Midbrain (tissue), 1 donor: Measurements from ENCODE around the gene TIMM10B.

Experiments used
- DNase-seq: peaks from one replicate; lab custom pipeline; 2025; lab: John Stamatoyannopoulos, UW

TIMM10B gene

DNA sequence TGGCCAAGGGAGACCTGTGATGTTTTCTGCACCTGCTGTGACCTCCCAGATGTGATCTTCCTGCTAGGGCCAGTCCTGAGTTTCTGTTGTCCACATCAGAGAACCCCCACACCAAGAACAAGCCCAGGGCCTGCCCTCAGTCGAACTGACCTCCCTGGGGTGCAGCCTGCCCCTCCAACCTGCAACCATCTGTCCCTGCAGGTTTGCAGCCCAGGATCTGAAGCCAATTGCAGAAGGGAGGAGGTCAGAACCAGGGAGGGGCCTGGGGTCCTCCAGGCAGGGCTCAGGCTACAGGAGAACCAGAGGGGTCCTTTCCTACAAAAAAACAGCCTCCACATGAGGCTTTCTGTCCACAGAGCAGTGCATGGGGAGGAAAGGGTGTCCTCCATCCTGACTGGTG lies 8.4 kb upstream of the TIMM10B start:
- no peak for DNase-seq

DNA sequence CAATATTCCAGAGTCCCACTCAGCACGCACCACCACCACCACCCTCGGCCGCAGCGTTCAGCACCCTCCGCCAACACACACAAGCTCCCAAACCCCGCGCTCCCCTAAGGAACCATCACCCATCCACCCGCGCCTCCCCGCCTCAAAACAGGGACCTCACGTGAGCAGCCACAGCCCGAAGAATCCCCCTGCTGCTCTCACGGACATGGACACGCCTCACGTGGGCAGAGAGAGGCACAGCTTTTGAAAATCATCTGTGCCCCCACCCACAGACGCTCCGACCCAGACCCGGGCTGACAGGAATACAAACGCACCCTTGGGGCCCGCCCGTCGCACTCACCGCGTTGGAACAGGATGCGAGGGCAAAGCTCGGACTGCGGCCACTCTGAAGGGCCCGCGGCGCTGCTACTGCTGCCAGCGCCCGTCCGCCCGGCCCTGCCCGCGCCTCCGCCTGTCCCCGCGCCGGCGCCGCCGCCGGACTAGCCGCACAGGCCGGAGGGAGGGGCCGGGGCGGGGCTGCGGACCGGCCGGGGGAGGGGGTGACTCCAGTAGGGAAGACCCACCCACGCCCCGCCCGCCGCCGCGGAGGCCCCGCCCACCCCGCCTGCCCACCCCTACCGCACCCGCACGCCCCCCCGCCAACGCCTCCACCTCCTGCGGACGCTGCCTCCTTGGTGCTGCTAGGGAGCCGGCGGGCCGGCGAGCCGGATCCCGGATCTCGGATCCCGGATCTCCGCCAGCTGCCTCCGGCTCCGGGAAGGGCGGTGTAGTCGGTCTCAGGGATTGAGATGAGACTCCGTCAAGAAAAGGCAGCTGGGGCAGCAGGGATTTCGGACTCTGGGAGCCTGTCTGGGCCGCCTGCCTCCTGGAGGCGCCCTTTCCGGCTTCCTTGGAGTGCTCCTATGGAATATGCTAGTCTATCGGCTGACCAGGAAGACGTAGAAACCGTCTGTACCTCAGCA lies 7.6 kb upstream of the TIMM10B start, which contains the start of gene TRIM3:
TSS of gene TRIM3 (minus strand) at position 491 of the 962 bp plus-strand sequence. CDS start 8,246 bp downstream, outside the sequence.
- peak; percentile 92 for DNase-seq

DNA sequence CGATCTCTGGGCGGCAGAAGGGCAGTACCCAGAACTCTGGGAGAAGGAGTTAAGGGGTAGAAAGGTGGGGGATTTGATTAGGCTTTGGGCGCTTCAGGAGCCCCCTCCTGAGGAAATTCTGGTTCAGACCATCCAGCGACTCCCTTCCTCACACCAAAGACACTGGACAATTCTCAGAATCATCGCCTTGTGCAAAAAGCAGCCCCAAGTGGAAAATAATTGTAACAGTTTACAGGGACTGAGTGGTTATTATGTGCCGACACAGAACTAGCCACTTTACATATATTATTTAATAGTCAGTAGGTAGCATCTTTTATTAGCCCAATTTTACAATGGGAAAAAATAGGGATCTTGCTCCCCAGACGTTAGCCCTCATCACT lies 6.9 kb upstream of the TIMM10B start:
- DNase-seq = no peak

DNA sequence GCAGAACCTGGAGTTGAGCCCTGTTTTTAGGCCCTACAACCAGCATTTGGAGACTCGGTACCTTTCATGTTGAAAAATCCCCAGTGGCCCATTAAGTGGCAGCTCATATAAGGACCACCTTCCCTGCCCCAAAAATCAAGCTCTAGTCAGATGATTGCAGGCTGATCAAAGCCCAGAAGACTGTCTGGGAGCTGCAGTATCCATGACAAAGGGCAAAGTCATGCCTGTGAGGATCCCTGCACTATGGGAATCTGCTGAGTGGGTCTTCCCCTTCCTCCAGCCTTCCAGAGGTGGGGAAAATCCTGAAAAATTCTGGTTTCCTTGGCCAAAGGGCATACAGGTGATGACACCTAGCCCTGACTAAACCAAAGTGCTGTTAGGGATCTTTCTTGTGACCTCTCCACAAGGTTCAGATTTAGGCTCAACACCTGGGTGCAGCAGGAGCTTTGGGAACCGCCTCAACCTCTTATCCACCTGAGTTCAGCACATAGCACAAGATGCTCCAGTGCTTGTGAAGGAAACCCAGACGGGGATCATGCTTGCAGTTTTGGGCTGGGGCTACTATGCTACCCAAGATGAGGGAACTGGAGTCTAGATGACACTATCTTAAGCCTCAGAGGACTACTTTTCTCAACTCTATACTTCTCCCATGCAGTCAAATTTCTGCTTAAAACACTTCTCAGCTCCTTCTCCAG lies 6.3 kb upstream of the TIMM10B start:
- no peak for DNase-seq

DNA sequence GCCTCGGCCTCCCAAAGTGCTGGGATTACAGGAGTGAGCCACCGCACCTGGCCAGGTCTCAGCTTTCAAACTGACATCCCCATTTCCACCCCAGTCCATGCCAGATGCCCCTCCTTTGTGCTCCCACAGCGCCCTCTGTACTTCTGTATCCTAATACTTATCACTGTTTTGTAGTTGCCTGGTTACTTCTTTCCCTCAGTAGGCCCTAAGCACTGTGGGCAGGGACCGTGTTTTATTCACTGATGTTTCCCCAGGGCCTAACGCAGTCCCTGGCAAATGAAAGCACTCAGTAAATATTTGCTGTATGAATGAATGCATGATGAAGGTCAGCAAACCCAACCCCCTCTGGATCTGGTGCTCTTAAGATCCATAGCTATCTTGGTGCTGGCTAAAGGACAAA lies 5.4 kb upstream of the TIMM10B start:
- DNase-seq = no peak

DNA sequence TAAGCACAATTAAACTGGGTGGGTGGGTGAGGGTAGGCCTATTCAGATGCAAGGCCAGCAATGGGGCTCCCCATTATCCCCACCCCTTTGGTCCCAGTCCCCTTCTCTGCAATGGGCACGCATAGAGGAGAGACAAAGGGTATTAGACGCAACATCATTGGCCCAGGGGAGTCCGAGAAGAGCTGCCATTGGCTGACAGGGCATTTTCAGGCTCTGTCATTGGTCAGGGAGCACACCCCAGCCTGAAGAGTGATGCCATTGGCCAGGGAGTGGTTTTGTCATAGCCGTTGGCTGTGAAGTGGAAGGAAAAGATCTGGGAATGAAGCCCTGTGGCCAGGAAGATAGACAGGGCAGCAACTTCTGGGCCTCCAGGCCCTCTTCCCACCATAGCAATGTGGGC lies 4.7 kb upstream of the TIMM10B start:
- no peak for DNase-seq

DNA sequence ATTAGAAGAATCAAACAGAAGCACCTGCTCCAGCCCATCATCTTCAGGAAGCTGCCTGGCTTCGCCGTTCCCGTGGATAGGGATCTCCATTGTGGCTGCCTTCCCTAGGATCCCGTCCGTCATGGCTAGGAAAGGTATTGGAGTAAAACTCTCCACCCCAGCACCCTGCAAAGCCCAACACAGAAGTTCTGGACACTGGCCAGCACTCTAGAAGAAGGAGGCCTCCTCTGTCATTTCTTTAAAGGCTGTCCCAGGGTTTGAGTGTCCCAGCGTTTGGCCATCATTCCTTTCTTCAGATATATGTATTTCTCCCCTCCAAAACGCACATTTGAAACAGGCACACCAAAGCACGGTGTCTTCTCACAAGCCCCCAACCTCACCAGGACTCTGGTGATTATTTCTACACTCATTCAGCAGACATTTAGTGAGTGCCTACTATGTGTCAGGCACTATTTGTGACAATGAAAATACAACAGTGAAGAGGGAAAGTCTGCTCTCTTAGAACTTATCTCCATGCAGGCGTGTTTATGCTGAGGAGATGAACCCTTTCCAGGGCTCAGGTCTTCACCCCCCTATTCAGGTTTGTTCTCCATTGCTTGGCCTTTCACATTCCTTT lies 894 bp upstream of the TIMM10B start:
- DNase-seq = no peak

DNA sequence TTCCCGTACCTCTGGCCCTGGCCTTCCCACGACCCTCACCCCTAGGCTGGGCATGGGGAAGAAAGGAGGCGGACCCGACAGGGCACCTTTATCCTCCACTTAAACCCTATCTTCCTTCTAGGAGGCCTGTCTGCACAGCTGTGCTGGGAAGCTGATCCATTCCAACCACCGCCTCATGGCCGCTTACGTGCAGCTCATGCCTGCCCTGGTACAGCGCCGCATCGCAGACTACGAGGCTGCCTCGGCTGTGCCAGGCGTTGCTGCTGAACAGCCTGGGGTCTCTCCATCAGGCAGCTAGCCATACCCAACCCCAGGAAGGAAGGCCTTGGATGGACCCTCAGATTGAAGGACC lies 599 bp downstream of the TIMM10B start:
- no peak for DNase-seq

DNA sequence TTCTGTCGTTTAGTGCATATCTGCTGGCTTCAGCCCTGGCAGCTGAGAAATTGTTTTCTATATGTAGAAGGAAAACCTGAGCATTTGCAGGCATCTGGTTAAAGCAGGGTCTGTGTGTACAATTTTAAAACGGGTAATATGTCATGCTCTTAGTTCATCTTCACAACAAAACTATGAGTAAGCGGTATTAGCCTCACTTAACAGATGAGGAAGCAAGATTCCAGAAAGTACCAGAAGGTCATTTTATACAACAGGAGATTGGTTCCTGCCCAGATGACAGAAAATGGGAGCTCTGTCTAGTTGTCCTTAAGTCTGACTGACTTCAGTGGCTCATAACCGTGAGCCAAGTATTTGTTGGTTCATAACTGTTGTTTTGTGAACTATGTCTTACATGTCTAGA lies 1.1 kb downstream of the TIMM10B start:
- DNase-seq = no peak

DNA sequence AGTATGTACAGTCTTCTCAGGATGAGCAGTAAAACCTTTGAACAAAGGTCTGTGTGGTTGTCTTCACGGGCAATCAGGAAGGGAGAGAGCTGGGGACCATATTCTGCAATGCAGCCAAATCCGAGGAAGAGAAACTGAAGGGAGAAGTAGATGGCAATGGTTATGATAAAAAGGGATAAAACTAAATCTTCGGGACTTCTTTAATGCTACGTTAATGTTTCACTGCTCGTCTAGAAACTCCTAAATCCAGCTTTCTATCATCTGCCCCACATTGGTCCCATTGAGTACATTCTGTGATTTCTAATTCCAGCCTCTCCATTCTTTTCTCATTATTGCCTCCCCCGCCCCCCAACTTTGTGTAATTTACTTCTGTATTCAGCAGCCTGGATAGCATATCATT lies 1.7 kb downstream of the TIMM10B start:
- no peak for DNase-seq

DNA sequence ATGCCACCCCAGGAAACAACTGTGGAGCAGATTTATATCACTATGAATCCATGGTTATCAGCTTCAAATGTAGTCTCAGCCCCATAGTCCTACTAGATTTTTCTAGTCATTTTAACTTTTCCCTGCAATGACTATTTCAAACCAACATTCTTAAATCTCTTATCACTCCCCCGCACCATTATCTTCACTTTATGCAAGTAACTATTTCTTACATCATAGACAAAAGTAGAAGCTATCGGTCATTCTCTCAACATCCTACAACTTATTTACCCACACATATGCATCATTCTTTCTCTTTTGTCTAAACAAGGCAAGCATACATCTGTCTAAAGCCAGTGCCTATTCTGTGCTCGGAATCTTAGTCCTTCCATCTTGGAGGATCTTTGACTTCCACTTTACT lies 4.4 kb downstream of the TIMM10B start:
- DNase-seq = no peak

DNA sequence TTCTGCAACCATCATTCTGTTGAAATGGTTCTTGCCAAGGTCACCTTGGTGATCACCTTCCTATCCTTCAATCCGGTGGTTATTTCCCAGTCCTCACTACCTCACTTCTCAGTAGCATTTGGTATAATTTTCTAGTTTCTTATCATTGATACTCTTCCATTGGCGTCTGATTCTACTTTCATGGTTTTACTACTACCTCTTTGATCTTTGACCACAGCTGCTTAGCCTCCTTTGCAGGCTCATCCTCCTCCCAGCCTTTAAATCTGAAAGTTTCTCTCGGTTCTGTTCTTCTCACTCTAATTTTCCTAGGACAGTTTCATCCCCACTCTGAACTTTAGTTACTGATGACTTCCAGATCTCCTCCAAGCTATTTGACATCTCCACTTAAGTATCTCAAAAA lies 5.0 kb downstream of the TIMM10B start:
- no peak for DNase-seq

DNA sequence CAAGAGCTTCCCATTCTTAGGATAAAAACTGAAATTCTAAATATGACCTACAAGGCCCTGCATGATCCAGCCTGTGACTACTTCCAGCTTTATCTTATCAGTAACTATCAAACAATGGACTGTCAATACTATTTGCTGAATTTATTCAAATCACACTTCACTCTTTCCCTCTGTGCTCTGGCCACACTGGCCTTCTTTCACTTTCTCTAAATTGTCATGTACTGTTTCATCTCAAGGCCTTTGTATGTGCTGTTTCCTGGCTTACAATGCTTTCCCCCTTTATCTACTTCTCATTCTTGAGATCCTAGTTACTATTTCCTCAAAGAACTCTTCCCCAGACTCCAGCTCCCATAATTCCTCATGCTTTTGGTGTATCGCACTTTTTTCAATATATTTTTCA lies 5.6 kb downstream of the TIMM10B start:
- DNase-seq = no peak

DNA sequence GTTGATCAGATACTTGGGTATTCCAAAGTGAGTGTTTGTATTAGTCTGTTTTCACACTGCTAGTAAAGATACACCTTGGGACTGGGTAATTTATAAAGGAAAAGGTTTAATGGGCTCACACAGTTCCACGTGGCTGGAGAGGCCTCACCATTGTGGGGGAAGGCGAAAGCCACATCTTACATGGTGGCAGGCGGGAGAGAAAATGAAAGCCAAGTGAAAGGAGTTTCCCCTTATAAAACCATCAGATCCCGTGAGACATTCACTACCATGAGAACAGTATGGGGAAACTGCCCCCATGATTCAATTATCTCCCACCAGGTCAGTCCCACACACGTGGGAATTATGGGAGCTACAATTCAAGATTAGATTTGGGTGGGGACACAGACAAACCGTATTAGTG lies 7.0 kb downstream of the TIMM10B start:
- DNase-seq = no peak

DNA sequence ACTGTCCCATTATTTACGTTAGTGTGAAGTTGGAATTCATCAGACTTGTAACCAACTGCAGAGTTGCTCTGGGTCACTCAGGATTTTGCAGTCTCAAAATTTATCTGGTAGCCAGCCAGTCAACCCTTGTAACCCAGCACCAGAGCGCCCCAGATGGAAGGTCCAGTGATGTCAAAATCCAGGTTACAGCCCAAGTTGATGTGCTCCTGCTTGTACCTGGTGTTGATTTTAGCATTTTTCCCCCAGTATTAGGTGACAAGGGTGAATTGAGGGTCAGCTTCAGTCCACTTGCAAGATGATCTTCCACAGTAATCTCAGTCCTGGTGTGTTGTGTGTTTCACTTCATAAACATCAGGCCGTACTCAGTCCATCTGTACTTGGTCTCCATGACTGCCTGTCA lies 7.5 kb downstream of the TIMM10B start:
- DNase-seq = no peak

DNA sequence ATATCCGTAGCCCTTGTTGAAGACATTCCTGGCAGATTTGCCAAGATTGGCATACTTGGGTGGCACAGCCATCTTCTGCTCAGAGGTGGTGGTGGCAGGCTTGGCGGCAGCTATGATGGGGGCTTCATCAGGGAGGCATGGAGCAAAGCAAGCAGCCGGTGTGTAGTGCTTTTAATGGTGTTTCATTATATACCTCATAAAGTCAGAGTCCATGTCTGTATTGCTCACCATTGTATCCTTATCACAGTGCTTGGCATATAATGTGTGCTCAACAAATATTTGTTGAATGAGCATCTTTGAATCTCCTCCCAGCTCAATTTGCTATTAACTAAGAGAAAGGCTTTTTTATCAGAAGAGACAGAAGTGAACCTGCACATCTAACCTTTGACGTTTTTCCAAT lies 8.0 kb downstream of the TIMM10B start:
- DNase-seq = no peak

DNA sequence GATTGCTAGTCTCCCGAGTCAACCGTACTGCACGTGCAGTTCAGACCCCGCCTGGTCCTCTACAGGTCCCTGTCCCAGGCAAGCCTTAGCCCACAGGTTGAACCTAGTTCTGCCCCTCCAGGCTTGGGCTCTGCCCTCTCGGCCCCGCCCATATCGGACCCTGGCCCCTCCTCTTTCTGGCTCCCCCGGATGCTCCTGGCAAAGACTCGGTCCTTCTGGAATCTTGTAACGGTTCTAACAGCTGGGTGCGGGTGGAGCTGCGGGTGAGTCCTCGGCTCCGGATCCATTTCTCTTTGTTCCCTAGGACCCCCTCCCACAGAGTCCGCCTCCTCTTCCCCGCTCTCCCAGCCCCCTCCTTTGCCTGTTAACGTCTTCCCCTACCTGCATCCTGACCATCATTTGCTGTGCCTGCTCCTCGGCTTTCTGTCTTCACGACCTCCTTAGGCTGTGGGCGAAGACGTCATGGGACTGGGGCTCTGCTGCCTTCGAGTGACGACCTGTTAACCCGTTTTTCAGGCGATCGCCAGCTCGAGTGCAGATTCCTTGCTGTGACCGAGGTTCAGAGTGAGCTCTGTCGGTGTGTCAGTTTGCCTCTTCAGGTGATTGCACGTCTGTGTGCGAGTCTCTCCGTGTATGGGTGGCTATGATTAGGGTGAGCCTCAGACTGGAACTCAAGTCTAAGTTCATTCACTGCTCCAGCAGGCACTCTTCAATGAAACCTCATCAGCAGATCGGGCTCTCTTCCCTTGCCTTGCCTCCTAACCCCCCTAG lies 16.0 kb downstream of the TIMM10B start, which contains the start of gene DNHD1:
TSS of gene DNHD1 (plus strand) at position 212 of the 771 bp plus-strand sequence. CDS start 936 bp downstream, outside the sequence.
- DNase-seq = no peak

DNA sequence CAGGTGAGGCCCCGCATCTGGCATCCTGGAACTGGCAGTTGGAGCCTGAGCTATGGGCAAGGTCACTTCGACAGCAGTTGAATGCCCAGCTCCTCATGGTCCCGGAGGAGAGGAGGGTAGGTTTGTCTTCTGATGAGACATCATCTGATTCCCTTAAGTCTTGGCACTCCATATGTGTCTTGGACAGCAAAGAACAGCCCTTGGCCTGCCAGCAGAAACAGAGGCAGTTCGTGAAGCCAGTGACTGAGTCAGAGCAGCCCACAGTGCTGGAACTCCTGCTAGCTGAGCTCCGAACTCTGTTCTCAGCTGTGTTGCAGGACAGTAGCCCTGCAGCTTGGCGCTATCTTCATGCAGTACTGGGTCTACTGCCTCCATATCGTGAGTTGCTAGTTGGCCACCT lies 16.8 kb downstream of the TIMM10B start:
- DNase-seq = no peak

DNA sequence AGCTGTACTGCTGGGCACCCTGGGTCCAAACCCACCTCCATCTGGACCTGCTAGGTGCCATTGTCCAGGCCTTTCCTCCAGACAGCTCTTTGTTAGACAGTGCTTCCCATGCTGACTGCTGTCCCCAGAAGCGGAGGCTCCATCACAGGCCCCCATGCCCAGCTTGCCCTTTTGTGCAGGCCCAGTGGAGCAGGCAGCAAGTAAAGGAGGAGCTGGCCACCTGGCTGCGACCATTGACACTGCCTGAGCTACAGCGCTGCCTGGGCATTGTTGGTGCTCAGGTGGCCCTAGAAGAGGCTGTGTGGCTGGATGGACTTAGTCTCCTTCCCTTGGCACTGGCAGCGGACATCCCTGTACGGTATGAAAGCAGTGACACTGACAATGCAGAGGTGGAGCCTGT lies 17.2 kb downstream of the TIMM10B start:
- no peak for DNase-seq

DNA sequence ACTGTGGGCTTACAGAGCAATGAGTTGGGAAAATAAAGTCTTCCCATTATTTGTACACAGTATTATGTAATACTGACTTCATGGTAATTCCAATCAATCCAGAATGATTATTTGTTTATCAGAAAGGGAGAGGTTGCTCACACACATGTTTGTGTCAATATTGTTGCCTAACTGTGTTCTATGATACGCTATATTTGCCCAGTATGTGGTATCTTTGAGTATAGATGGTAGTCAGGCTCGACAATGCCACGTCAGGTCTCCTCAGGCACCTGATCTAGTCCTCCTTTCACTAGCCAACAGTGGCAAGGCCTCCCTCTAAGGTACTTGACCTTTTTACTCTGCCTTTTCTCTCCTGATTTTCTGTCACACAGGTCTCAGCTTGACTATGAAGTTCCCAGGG lies 21.1 kb downstream of the TIMM10B start:
- no peak for DNase-seq

DNA sequence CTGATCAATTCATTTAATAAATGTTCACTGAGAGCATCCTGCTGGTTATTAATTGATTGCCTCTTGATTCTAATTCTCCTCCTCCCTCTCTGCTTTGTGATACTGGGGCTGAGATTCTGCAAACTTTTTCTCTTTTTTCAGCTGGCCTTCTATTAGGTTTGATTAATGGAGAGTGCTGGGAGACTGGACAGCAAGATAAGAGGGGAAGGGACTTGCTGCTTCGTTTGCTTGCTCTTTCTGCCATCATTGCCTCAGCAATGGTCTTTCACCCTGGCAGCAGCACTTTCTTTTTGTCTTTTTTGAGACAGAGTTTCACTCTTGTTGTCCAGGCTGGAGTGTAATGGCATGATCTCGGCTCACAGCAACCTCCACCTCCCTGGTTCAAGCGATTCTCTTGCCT lies 22.9 kb downstream of the TIMM10B start:
- no peak for DNase-seq
